ENCODE results near the gene SLC6A2.

SLC6A2 gene

GRCh38 chr16:55622930-55623561 is 32.7 kb upstream of the SLC6A2 start:
- DNase-seq (ENCODE audit: low spot score): peak; percentile 31
- TF ChIP-seq, protein P1, sequence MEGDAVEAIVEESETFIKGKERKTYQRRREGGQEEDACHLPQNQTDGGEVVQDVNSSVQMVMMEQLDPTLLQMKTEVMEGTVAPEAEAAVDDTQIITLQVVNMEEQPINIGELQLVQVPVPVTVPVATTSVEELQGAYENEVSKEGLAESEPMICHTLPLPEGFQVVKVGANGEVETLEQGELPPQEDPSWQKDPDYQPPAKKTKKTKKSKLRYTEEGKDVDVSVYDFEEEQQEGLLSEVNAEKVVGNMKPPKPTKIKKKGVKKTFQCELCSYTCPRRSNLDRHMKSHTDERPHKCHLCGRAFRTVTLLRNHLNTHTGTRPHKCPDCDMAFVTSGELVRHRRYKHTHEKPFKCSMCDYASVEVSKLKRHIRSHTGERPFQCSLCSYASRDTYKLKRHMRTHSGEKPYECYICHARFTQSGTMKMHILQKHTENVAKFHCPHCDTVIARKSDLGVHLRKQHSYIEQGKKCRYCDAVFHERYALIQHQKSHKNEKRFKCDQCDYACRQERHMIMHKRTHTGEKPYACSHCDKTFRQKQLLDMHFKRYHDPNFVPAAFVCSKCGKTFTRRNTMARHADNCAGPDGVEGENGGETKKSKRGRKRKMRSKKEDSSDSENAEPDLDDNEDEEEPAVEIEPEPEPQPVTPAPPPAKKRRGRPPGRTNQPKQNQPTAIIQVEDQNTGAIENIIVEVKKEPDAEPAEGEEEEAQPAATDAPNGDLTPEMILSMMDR (conservative IDR thresholded peaks at IDR 0.05; ENCODE audit: low read depth): no peak
- POLR2A ChIA-PET (ENCODE audit: low non-redundant PET): no interaction called here
- CTCF ChIA-PET: interaction anchor here (0.6 to 0.8 kb wide), 3 partner anchors 98 to 1867 kb away, joined by 3 to 5 read pairs (median 3); no protein-coding TSS in a partner anchor
- H3K27ac ChIP-seq: no peak overlapping the region

DNA sequence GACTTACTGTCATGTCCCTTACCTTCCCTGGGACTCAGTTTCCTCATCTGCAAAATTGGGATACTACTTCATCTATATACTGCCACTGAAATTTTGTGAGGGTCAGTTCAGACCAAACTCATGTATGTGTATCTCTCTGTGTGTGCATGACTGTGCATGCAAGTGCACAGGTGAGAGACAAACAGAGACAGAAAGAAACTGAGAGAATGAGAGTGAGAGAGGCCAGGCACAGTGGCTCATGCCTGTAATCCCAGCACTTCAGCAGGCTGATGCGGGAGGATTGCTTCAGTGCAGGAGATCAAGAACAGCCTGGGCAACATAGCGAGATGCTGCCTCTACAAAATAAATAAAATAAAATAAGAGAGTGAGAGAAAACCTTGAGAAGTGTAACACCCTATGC is 32.1 kb upstream of the SLC6A2 start:
- TF ChIP-seq, protein P1 (conservative IDR thresholded peaks at IDR 0.05; ENCODE audit: low read depth): no peak
- DNase-seq (ENCODE audit: low spot score): no peak
- ChIA-PET CTCF (interaction anchor here (0.8 kb wide), 1 partner anchor 1866 kb away, joined by 5 read pairs; no protein-coding TSS in a partner anchor), POLR2A (ENCODE audit: low non-redundant PET) (no interaction called here)
- no peak overlapping the region for H3K27ac ChIP-seq

DNA sequence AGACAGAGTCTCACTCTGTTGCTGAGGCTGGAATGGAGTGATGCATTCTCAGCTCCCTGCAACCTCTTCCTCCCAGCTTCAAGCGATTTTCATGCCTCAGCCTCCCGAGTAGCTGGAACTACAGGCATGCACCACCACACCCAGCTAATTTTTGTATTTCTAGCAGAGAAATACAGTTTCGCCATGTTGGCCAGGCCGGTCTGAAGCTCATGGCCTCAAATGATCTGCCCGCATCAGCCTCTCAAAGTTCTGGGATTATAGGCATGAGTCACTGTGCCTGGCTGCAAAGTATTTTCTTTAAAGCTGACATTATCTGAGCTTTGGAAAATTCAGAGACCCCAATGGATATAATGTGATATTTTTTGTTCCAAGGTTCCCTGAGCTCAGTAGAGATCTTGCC is 31.1 kb upstream of the SLC6A2 start:
- CTCF ChIA-PET: interaction anchor here (0.6 to 1.0 kb wide), 3 partner anchors 15 to 1870 kb away, joined by 3 read pairs; no protein-coding TSS in a partner anchor
- no peak for DNase-seq (ENCODE audit: low spot score)
- TF ChIP-seq, protein P1 (conservative IDR thresholded peaks at IDR 0.05; ENCODE audit: low read depth): no peak
- POLR2A ChIA-PET (ENCODE audit: low non-redundant PET): no interaction called here
- no peak overlapping the region for H3K27ac ChIP-seq

GRCh38 chr16:55625843-55626242 is 29.9 kb upstream of the SLC6A2 start:
- TF ChIP-seq, protein P1 (conservative IDR thresholded peaks at IDR 0.05; ENCODE audit: low read depth): no peak
- ChIA-PET CTCF (no interaction called here), POLR2A (ENCODE audit: low non-redundant PET) (no interaction called here)
- H3K27ac ChIP-seq: no peak overlapping the region
- no peak for DNase-seq (ENCODE audit: low spot score)

- DNase-seq (ENCODE audit: low spot score): no peak
- H3K27ac ChIP-seq: no peak overlapping the region
- POLR2A ChIA-PET (ENCODE audit: low non-redundant PET): no interaction called here
- CTCF ChIA-PET: no interaction called here
- TF ChIP-seq, protein P1 (conservative IDR thresholded peaks at IDR 0.05; ENCODE audit: low read depth): no peak
These were observed 27.4 kb upstream of the SLC6A2 start for GRCh38 chr16:55628306-55628968.

- ChIA-PET POLR2A (ENCODE audit: low non-redundant PET) (no interaction called here), CTCF (no interaction called here)
- no peak overlapping the region for H3K27ac ChIP-seq
- TF ChIP-seq, protein P1 (conservative IDR thresholded peaks at IDR 0.05; ENCODE audit: low read depth): no peak
- DNase-seq (ENCODE audit: low spot score): no peak
These were observed 25.0 kb upstream of the SLC6A2 start for GRCh38 chr16:55630774-55631173.

Data from RWPE1 (cell line).